Upper lobe of left lung (tissue), 4 donors: ENCODE results near the gene C19orf85.

ENCODE experiments used
- CTCF ChIP-seq, 6 experiments: fragments of 450-650 bp in 4 of 6; fragments of 200-600 bp in 2 of 6; sonication (generic) in 2 of 6; IDR thresholded peaks; one replicate each; pipeline ENCODE4 v1.5.1; 2016 to 2019; ENCODE audit warnings: antibody characterized with exemption in 6 of 6
- EP300 ChIP-seq, 4 donors: sonication (generic); formaldehyde crosslinking; IDR thresholded peaks; one replicate each; pipeline ENCODE4 v1.5.1; 2017; ENCODE audit warnings: antibody characterized with exemption in 4 of 4, control low read depth in 2 of 4

- TF ChIP-seq CTCF (IDR thresholded peaks at IDR 0.05) (no peak), EP300 (IDR thresholded peaks at IDR 0.05) (no peak)
Measured at GRCh38 chr19:55493052-55493644, 28.6 kb upstream of the C19orf85 start.
